AG09309 (cell line): ENCODE results near the gene UPF3B.

Experiments used
- DNase-seq: peaks from one replicate; pipeline ENCODE4 v3.0.0-alpha.2; 2010; ENCODE audit warnings: low read depth
- H3K4me3 ChIP-seq: 2 replicates; pipeline ENCODE4 v1.5.1; 2011; ENCODE audit warnings: mild to moderate bottlenecking, low read depth, low read length, moderate library complexity; ENCODE audit not compliant: control insufficient read depth
- CTCF ChIP-seq: IDR thresholded peaks from 2 replicates; pipeline ENCODE4 v1.5.1; 2011; ENCODE audit warnings: mild to moderate bottlenecking, low read depth, low read length, inconsistent platforms; ENCODE audit not compliant: insufficient read depth, control insufficient read depth; ENCODE audit errors: missing control alignments

Gene UPF3B

GRCh38 chrX:119790977-119791436 lies 61.8 kb downstream of the UPF3B start:
- DNase-seq, result no peak
- no peak for TF ChIP-seq CTCF
- H3K4me3 ChIP-seq, result peak overlapping the region; percentile 88

GRCh38 chrX:119784747-119785446 lies 67.9 kb downstream of the UPF3B start:
- peak; percentile 64 for TF ChIP-seq CTCF
- DNase-seq, result no peak
- H3K4me3 ChIP-seq, result no peak overlapping the region
